Astrocyte (in vitro differentiated cells and primary cell): ENCODE results near the gene KIF2A. TPM values are rescaled to one million over a fixed set of nuclear protein-coding genes. Genes with fewer than 3 reads are reported as not detected.

ENCODE experiments used
- DNase-seq: peaks from one replicate; pipeline ENCODE4 v3.0.0-alpha.2; 2010; ENCODE audit warnings: low read depth
- FAIRE-seq: peaks from 2 replicates; lab custom pipeline; 2011; peaks lifted over from hg19 to GRCh38; lab: Jason Lieb, UNC
- H2AFZ ChIP-seq: 2 replicates; pipeline ENCODE4 v1.6.0; 2012; ENCODE audit warnings: low read depth, low read length, inconsistent platforms
- H3K27ac ChIP-seq: 2 replicates; pipeline ENCODE4 v1.5.1; 2011; ENCODE audit warnings: low read depth, low read length, inconsistent platforms
- H3K27me3 ChIP-seq: 2 replicates; pipeline ENCODE4 v1.6.0; 2011; ENCODE audit warnings: low read length, inconsistent platforms; ENCODE audit not compliant: insufficient read depth
- H3K36me3 ChIP-seq: 2 replicates; pipeline ENCODE4 v1.5.1; 2011; ENCODE audit warnings: low read length, inconsistent platforms; ENCODE audit not compliant: insufficient read depth
- H3K4me1 ChIP-seq: 2 replicates; pipeline ENCODE4 v1.5.1; 2011; ENCODE audit warnings: low read length, inconsistent platforms; ENCODE audit not compliant: insufficient read depth
- H3K4me2 ChIP-seq: 2 replicates; pipeline ENCODE4 v1.6.0; 2012; ENCODE audit warnings: low read length, inconsistent platforms
- H3K4me3 ChIP-seq: 2 replicates; pipeline ENCODE4 v1.5.1; 2011; ENCODE audit warnings: low read depth, mild to moderate bottlenecking, low read length, inconsistent platforms; ENCODE audit not compliant: insufficient read depth
- H3K79me2 ChIP-seq: 2 replicates; pipeline ENCODE4 v1.6.0; 2012; ENCODE audit warnings: mild to moderate bottlenecking, low read length, inconsistent platforms; ENCODE audit not compliant: insufficient read depth
- H3K9ac ChIP-seq: 2 replicates; pipeline ENCODE4 v1.6.0; 2012; ENCODE audit warnings: mild to moderate bottlenecking, low read length, inconsistent platforms
- H3K9me3 ChIP-seq: 2 replicates; pipeline ENCODE4 v1.5.1; 2012; ENCODE audit warnings: low read depth, mild to moderate bottlenecking, low read length, inconsistent platforms; ENCODE audit not compliant: insufficient read depth
- H4K20me1 ChIP-seq: 2 replicates; pipeline ENCODE4 v1.6.0; 2012; ENCODE audit warnings: low read length, inconsistent platforms; ENCODE audit not compliant: insufficient read depth
- H3K27ac Mint-ChIP-seq: one replicate; pipeline ENCODE4 v1.8.0; 2021; ENCODE audit warnings: mild to moderate bottlenecking, mixed read lengths; ENCODE audit not compliant: unreplicated experiment
- H3K27me3 Mint-ChIP-seq: one replicate; pipeline ENCODE4 v1.8.0; 2021; ENCODE audit warnings: low read depth, mixed read lengths; ENCODE audit not compliant: unreplicated experiment
- H3K36me3 Mint-ChIP-seq: one replicate; pipeline ENCODE4 v1.8.0; 2021; ENCODE audit warnings: low read depth, mixed read lengths; ENCODE audit not compliant: unreplicated experiment
- H3K4me1 Mint-ChIP-seq: one replicate; pipeline ENCODE4 v1.8.0; 2021; ENCODE audit warnings: low read depth, mixed read lengths; ENCODE audit not compliant: unreplicated experiment
- H3K4me3 Mint-ChIP-seq: one replicate; pipeline ENCODE4 v1.8.0; 2021; ENCODE audit warnings: mild to moderate bottlenecking, moderate library complexity, mixed read lengths; ENCODE audit not compliant: unreplicated experiment
- H3K9me3 Mint-ChIP-seq: one replicate; pipeline ENCODE4 v1.8.0; 2021; ENCODE audit warnings: mild to moderate bottlenecking, mixed read lengths; ENCODE audit not compliant: unreplicated experiment
- EZH2 ChIP-seq: IDR thresholded peaks from 2 replicates; pipeline ENCODE4 v1.6.1; 2012; ENCODE audit warnings: mild to moderate bottlenecking, low read length, inconsistent platforms; ENCODE audit not compliant: insufficient read depth
- total RNA-seq: library from RNA; stranded (reverse); gene quantifications from 2 replicates; pipeline ENCODE4 v1.2.1, GENCODE V29; 2021
- TF ChIP-seq, protein P1 (sequence below): IDR thresholded peaks from 2 replicates; pipeline ENCODE4 v1.5.1; 2011; ENCODE audit warnings: low read depth, mild to moderate bottlenecking, inconsistent platforms, low read length, moderate library complexity; ENCODE audit not compliant: insufficient read depth

The KIF2A gene
- total RNA-seq, 1 donor from 2014 or later, result 79.1 TPM

DNA sequence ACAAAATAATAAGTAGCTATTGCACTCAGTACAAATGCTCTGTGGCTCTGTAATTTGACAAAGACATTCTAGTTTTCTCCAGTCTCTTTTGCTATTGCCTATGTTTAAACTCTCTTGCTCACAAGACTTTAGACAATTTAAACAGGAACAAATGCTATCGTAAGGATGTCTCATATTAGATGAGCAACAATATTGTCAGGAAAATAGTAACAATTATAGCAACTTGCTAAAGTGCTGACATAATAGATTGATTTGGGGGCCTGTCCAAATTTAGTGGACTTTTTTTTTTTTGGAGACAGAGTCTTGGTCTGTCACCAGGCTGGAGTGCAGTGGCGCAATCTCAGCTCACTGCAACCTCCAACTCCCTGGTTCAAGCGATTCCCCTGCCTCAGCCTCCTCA lies 11.8 kb downstream of the KIF2A start:
- FAIRE-seq (no peak), DNase-seq (no peak)
- H4K20me1 ChIP-seq, result peaks cover 87% of the 10 kb centered on the region
- no peak overlapping the region for H3K9ac ChIP-seq
- Mint-ChIP-seq H3K4me1 (peaks cover 28% of the 10 kb centered on the region), H3K4me3 (no peak overlapping the region), H3K27ac (no peak overlapping the region), H3K36me3 (peaks cover 4% of the 10 kb centered on the region), H3K27me3 (no peaks in the 10 kb centered on the region), H3K9me3 (no peaks in the 10 kb centered on the region)
- H3K27ac ChIP-seq, result no peak overlapping the region
- no peaks in the 10 kb centered on the region for H3K9me3 ChIP-seq
- no peaks in the 10 kb centered on the region for H3K4me1 ChIP-seq
- peaks cover 99% of the 10 kb centered on the region for H3K79me2 ChIP-seq
- H3K36me3 ChIP-seq, result no peaks in the 10 kb centered on the region
- no peak overlapping the region for H3K4me2 ChIP-seq
- TF ChIP-seq, protein P1, sequence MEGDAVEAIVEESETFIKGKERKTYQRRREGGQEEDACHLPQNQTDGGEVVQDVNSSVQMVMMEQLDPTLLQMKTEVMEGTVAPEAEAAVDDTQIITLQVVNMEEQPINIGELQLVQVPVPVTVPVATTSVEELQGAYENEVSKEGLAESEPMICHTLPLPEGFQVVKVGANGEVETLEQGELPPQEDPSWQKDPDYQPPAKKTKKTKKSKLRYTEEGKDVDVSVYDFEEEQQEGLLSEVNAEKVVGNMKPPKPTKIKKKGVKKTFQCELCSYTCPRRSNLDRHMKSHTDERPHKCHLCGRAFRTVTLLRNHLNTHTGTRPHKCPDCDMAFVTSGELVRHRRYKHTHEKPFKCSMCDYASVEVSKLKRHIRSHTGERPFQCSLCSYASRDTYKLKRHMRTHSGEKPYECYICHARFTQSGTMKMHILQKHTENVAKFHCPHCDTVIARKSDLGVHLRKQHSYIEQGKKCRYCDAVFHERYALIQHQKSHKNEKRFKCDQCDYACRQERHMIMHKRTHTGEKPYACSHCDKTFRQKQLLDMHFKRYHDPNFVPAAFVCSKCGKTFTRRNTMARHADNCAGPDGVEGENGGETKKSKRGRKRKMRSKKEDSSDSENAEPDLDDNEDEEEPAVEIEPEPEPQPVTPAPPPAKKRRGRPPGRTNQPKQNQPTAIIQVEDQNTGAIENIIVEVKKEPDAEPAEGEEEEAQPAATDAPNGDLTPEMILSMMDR, result no peak
- no peak for TF ChIP-seq EZH2
- H2AFZ ChIP-seq, result no peak overlapping the region
- H3K4me3 ChIP-seq, result no peak overlapping the region
- H3K27me3 ChIP-seq, result no peaks in the 10 kb centered on the region

DNA sequence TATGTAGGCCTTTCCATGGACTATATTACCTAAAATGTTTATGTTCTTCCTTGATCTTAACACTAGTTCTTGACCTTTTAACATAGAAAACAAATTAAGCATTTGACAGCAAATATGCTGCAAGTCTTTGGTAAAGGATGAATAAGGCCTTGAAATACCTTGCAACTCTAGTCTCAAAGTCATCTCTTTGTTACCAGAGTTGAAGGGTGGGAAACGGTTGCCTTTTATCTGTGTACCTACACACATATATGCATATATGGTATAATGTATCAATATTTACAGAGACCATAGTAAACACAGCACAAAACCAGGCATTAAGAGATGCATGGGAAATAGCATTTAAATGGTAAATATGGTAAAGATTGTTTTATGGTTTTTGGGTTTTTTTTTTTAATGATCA lies 16.5 kb downstream of the KIF2A start:
- no peaks in the 10 kb centered on the region for H3K27me3 Mint-ChIP-seq
- no peak for FAIRE-seq
- H3K36me3 ChIP-seq, result no peaks in the 10 kb centered on the region
- H3K9ac ChIP-seq, result no peak overlapping the region
- H3K27ac Mint-ChIP-seq, result no peak overlapping the region
- H3K4me3 Mint-ChIP-seq, result no peak overlapping the region
- peaks cover 83% of the 10 kb centered on the region for H4K20me1 ChIP-seq
- no peaks in the 10 kb centered on the region for H3K9me3 ChIP-seq
- H2AFZ ChIP-seq, result no peak overlapping the region
- peaks cover 9% of the 10 kb centered on the region for H3K36me3 Mint-ChIP-seq
- H3K4me1 Mint-ChIP-seq, result peaks cover 17% of the 10 kb centered on the region
- no peak for DNase-seq
- no peak for TF ChIP-seq EZH2
- TF ChIP-seq, protein P1, result no peak
- no peak overlapping the region for H3K4me2 ChIP-seq
- H3K4me3 ChIP-seq, result no peak overlapping the region
- no peaks in the 10 kb centered on the region for H3K27me3 ChIP-seq
- no peak overlapping the region for H3K27ac ChIP-seq
- H3K4me1 ChIP-seq, result no peaks in the 10 kb centered on the region
- H3K9me3 Mint-ChIP-seq, result no peaks in the 10 kb centered on the region
- H3K79me2 ChIP-seq, result peaks cover 94% of the 10 kb centered on the region

DNA sequence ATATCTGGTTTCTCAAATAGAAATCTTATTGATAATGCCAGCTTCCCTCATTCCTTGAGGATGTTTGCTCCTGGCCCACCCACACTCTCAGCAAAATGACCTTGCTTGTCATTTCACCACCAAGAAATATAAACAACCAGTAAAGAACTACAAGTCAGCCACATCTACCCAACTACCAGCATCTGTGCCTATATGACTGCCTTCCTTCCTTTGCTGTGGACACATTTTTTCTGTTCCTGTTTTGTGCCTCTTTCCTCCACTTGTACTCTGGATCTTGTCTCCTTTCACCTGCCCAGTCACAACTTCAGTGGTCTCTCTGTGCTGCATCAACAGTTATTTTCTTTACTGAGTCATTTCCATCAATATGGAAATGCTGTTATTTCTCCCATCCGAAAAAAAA lies 20.3 kb downstream of the KIF2A start:
- no peaks in the 10 kb centered on the region for H3K27me3 Mint-ChIP-seq
- no peaks in the 10 kb centered on the region for H3K9me3 Mint-ChIP-seq
- Histone ChIP-seq H3K27ac (no peak overlapping the region), H2AFZ (no peak overlapping the region), H4K20me1 (peaks cover 82% of the 10 kb centered on the region), H3K9ac (no peak overlapping the region), H3K36me3 (no peaks in the 10 kb centered on the region), H3K27me3 (no peaks in the 10 kb centered on the region), H3K4me3 (no peak overlapping the region), H3K4me2 (no peak overlapping the region), H3K79me2 (peaks cover 93% of the 10 kb centered on the region), H3K9me3 (no peaks in the 10 kb centered on the region), H3K4me1 (no peaks in the 10 kb centered on the region)
- no peak overlapping the region for H3K27ac Mint-ChIP-seq
- no peak overlapping the region for H3K4me3 Mint-ChIP-seq
- peaks cover 19% of the 10 kb centered on the region for H3K4me1 Mint-ChIP-seq
- no peak for TF ChIP-seq EZH2
- TF ChIP-seq, protein P1, result no peak
- no peak for FAIRE-seq
- peaks cover 9% of the 10 kb centered on the region for H3K36me3 Mint-ChIP-seq
- no peak for DNase-seq
